ENCODE data around the gene RAB22A.

RAB22A gene

DNA sequence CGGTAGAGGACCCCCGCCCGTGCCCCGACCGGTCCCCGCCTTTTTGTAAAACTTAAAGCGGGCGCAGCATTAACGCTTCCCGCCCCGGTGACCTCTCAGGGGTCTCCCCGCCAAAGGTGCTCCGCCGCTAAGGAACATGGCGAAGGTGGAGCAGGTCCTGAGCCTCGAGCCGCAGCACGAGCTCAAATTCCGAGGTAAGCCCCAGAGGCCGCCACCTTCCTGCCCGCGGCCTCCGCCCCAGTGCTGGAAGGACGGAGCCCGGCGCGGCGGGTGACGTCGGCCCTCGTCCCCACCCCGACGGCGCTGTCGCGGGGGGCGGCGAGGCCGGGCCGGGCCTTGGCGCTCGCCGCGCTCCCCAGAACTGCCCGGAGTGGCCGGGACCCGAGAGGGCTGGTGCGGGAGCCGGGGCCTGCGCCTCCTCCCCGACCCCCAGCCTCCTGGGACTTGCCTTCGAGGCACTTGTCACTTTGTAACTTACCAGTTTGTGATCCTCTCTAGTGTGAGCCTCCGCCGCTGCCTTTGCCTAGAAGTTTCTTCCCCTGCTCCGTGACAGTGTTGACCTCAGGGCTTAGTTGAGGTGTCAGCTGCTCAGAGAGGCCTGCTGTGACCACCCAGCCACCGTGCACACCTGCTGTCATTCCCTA lies 79.9 kb downstream of the RAB22A start:
- Histone ChIP-seq H3K27ac (replicated peaks) (peak overlapping the region; percentile 90), H3K4me3 (replicated peaks; ENCODE audit: insufficient read depth, low read length) (peak overlapping the region; percentile 79), H3K27me3 (ENCODE audit: insufficient read depth, poor library complexity, severe bottlenecking) (no peaks in the 10 kb centered on the region)
- no peak for TF ChIP-seq GABPA (IDR thresholded peaks at IDR 0.05; ENCODE audit: low read depth)
- TF ChIP-seq, protein P1, sequence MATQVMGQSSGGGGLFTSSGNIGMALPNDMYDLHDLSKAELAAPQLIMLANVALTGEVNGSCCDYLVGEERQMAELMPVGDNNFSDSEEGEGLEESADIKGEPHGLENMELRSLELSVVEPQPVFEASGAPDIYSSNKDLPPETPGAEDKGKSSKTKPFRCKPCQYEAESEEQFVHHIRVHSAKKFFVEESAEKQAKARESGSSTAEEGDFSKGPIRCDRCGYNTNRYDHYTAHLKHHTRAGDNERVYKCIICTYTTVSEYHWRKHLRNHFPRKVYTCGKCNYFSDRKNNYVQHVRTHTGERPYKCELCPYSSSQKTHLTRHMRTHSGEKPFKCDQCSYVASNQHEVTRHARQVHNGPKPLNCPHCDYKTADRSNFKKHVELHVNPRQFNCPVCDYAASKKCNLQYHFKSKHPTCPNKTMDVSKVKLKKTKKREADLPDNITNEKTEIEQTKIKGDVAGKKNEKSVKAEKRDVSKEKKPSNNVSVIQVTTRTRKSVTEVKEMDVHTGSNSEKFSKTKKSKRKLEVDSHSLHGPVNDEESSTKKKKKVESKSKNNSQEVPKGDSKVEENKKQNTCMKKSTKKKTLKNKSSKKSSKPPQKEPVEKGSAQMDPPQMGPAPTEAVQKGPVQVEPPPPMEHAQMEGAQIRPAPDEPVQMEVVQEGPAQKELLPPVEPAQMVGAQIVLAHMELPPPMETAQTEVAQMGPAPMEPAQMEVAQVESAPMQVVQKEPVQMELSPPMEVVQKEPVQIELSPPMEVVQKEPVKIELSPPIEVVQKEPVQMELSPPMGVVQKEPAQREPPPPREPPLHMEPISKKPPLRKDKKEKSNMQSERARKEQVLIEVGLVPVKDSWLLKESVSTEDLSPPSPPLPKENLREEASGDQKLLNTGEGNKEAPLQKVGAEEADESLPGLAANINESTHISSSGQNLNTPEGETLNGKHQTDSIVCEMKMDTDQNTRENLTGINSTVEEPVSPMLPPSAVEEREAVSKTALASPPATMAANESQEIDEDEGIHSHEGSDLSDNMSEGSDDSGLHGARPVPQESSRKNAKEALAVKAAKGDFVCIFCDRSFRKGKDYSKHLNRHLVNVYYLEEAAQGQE (IDR thresholded peaks at IDR 0.05; ENCODE audit: insufficient replicate concordance, low read depth), result no peak
- TF ChIP-seq SPI1 (IDR thresholded peaks at IDR 0.05; ENCODE audit: borderline replicate concordance, low read depth), result no peak
- TF ChIP-seq POLR2AphosphoS5 (IDR thresholded peaks at IDR 0.05; ENCODE audit: low read depth), result no peak
- TF ChIP-seq, protein P2, sequence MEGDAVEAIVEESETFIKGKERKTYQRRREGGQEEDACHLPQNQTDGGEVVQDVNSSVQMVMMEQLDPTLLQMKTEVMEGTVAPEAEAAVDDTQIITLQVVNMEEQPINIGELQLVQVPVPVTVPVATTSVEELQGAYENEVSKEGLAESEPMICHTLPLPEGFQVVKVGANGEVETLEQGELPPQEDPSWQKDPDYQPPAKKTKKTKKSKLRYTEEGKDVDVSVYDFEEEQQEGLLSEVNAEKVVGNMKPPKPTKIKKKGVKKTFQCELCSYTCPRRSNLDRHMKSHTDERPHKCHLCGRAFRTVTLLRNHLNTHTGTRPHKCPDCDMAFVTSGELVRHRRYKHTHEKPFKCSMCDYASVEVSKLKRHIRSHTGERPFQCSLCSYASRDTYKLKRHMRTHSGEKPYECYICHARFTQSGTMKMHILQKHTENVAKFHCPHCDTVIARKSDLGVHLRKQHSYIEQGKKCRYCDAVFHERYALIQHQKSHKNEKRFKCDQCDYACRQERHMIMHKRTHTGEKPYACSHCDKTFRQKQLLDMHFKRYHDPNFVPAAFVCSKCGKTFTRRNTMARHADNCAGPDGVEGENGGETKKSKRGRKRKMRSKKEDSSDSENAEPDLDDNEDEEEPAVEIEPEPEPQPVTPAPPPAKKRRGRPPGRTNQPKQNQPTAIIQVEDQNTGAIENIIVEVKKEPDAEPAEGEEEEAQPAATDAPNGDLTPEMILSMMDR (IDR thresholded peaks at IDR 0.05; ENCODE audit: insufficient read depth, low read length), result no peak
- DNase-seq (ENCODE audit: low read depth in 1 of 2, low spot score in 1 of 2), result peak; percentile 17 to 45

GRCh38 chr20:58389968-58390658 lies 80.6 kb downstream of the RAB22A start:
- Histone ChIP-seq H3K27ac (replicated peaks) (peak overlapping the region; percentile 90), H3K4me3 (replicated peaks; ENCODE audit: insufficient read depth, low read length) (peak overlapping the region; percentile 79), H3K27me3 (ENCODE audit: insufficient read depth, poor library complexity, severe bottlenecking) (no peaks in the 10 kb centered on the region)
- TF ChIP-seq SPI1 (IDR thresholded peaks at IDR 0.05; ENCODE audit: borderline replicate concordance, low read depth) (no peak), POLR2AphosphoS5 (IDR thresholded peaks at IDR 0.05; ENCODE audit: low read depth) (no peak), GABPA (IDR thresholded peaks at IDR 0.05; ENCODE audit: low read depth) (no peak)
- TF ChIP-seq, protein P2 (IDR thresholded peaks at IDR 0.05; ENCODE audit: insufficient read depth, low read length), result no peak
- TF ChIP-seq, protein P1 (IDR thresholded peaks at IDR 0.05; ENCODE audit: insufficient replicate concordance, low read depth), result no peak
- DNase-seq (ENCODE audit: low read depth in 1 of 2, low spot score in 1 of 2), result no peak

DNA sequence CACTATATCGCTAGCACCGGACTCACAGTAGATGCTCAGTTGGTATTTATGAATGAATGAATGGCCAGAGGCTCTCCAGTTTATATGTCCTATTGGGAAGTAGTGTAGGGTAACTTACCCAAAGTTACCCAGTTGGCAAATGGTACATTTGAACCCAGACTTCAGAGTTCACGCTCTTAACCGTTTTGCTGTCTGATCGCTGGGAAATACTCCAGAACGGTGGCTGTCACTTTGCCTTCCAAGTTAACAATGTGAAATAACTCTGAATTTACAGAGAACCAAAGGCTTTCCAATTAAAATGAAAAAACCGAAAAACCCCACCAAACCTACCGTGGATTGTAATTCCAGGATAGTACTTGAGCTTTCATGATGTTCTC lies 81.1 kb downstream of the RAB22A start:
- no peak overlapping the region for H3K27ac ChIP-seq (replicated peaks)
- no peak for DNase-seq (ENCODE audit: low read depth in 1 of 2, low spot score in 1 of 2)
- TF ChIP-seq, protein P1 (IDR thresholded peaks at IDR 0.05; ENCODE audit: insufficient replicate concordance, low read depth), result no peak
- TF ChIP-seq SPI1 (IDR thresholded peaks at IDR 0.05; ENCODE audit: borderline replicate concordance, low read depth), result no peak
- TF ChIP-seq, protein P2 (IDR thresholded peaks at IDR 0.05; ENCODE audit: insufficient read depth, low read length), result no peak
- no peak for TF ChIP-seq GABPA (IDR thresholded peaks at IDR 0.05; ENCODE audit: low read depth)
- TF ChIP-seq POLR2AphosphoS5 (IDR thresholded peaks at IDR 0.05; ENCODE audit: low read depth), result no peak
- peak overlapping the region; percentile 79; the same call in 1 of the 2 replicates for H3K4me3 ChIP-seq (replicated peaks; ENCODE audit: insufficient read depth, low read length)
- H3K27me3 ChIP-seq (ENCODE audit: insufficient read depth, poor library complexity, severe bottlenecking), result no peaks in the 10 kb centered on the region
